ENCODE results near the gene FAU.
"Not testable (repeated sequence)": the region's sequence is repeated elsewhere in the genome, so short reads cannot be mapped to it uniquely, and the experiment has no call there.

The FAU gene

GRCh38 chr11:65121865-65122696 is at the start of gene FAU, which contains the start of gene MRPL49:
FAU (minus strand) TSS chr11:65122134; CDS start chr11:65121813, 321 bp downstream.
MRPL49 (plus strand) TSS chr11:65122321; CDS start chr11:65122347, 26 bp downstream.
- peak; percentile 95 to 99 for DNase-seq

- no peak for DNase-seq
Measured at GRCh38 chr11:65170058-65170534, 48.2 kb upstream of the FAU start, which contains the start of gene SPDYC. SPDYC (plus strand) TSS chr11:65170233; CDS start chr11:65171358, 1,125 bp downstream.

DNA sequence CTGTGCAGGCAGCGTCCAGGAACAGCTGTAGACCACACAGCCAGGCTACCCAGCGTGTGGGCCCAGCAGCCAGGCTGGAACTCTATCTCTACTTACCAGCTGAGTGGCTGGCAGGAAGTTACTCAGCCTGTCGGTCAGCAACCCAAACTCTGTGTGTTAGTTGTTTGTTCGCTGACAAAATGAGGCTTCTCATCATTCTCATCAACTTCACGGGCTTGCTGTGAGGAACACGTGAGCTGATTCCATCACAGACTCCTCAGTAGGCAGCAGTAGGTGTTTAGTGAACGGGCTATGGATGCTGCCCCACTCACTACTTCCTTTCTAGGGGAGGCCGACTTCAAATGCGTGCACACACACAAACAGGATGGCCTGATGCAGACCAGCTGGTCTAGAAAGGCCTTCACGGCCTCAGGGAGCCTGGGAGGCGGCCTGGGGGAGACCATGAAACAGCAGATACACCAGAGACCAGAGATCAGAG is 47.3 kb upstream of the FAU start:
- DNase-seq = no peak

- DNase-seq = no peak
Measured at GRCh38 chr11:65167656-65168055, 45.7 kb upstream of the FAU start.

- no peak for DNase-seq
Measured at GRCh38 chr11:65166893-65167292, 45.0 kb upstream of the FAU start.

DNA sequence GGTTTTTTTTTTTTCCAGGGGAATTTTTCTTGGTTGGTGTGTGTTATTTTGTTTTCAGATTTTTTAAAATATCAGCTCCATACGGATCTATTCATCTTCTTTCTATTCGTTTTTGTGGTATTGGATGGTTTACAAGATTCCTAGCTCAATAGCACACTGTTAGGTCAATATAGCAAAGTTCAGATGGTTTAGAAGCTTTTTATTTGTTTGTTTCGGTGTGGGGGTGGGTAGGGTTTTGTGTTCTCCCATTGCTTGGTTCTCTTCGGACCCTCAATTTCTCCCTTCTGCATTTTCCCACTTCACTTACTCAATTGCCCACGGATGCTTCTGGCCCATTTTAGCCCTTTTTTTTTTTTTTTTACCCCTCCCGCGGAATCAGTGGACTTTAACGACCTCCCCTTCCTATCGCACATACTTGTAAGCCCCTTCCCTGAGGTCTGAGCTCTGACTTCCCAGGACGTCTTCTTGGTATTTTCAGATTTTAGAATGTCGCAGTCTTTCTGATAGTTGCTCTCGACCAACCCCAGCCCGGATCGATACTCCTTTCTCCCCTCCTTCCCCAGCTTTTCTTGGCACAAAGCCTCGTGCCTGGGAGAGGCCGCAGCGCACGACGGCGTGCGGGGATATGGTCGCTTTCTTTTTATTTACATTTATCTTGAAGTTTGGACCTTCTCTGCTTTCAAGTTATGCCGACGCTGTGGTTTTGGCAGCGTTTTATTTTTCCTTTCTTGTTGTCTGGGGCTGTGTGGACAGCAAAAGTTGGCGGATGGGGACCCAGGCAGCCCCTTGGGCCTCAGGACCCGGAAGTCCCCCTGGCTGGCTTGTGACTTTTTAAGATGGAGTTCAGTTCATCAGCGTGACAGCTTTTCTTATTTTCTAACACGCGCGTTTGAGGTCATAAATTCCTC is 43.7 kb upstream of the FAU start:
- no peak for DNase-seq

DNA sequence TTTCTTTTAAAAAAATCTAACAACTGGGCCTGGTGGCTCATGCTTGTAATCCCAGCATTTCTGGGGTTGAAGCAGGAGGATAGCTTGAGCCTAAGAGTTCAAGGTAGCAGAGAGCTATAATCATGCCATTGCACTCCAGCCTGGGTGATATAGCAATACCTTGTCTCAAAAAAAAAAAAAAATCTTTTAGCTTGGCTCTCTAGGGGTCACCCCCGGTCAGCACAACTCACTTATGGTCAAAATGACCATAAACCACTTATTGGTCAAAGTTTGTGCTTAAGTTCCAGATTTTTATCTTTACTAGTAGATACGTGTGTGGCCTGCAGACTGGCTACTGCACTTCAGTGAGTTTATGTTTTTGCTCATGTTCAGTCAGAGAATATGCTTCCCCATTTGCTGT is 41.8 kb upstream of the FAU start:
- DNase-seq = no peak

GRCh38 chr11:65160643-65161042 is 38.7 kb upstream of the FAU start:
- no peak for DNase-seq

DNA sequence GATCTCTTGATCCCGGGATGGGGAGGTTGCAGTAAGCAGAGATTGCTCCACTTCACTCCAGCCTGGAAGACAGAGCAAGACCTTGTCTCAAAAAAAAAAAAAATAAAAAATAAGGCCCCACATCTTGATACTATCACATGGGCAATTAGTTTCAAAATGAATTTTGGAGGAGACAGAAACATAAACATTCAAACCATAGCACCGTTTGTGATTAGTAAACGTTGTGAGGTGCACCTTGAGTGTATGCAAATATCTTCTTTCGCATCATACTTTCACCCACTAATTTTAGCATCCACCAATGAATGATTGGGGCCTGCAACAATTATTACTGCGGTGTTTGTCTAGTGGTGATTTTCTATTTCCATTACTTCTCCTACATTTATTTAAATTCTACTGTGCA is 37.1 kb upstream of the FAU start:
- DNase-seq = no peak

DNA sequence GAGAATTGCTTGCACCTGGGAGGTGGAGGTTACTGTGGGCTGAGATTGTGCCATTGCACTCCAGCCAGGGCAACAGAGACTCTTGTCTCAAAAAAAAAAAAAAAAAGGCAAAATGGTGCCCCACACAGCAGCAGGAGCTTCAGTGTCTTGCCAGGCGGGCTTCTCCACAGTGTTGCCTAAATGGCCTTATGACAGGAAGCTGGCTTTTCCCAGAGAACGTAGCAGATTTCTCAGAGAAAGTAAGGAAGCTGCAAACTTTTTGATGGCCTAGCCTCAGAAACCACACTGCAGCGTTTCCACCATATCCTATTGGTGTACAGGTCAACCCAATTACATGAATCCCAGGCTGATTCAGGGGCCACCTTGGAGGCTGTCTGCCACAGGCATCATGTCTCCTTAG is 35.4 kb upstream of the FAU start:
- DNase-seq = no peak

DNA sequence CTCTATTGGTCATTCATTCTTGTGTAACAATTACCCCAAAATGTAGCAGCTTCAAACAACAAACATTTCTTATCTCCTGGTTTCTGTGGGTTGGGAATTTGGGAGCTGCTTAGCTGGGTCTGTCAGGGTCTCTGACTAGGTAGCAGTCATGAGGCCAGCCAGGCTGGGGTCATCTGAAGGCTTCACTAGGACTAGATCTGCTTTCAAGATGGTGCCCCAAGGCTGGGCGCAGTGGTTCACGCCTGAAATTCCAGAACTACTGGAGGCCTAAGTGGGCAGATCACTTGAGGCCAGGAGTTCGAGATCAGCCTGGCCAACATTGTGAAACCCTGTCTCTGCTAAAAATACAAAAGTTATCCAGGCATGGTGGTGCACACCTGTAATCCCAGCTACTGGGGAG is 35.0 kb upstream of the FAU start:
- DNase-seq = no peak

- DNase-seq = no peak
Measured at GRCh38 chr11:65156256-65156655, 34.3 kb upstream of the FAU start.

DNA sequence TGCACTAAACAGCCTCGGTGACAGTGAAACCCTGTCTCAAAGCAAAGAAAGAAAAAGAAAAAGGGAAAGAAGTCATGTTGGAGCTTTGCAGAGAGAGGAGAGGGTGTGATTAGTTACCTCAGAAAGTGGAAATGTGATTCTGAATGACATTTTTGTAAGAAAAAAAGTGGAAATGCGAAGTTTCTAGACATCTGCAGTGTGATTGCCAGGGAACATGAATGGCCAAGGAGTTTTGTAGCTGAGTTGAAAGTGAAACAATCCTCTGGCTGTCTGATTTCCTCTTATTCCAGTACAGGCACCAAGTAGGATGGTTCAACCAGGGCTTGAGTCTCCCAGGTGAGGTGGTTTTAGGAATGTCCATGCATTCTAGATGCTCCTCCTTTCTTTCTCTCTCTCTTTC is 30.2 kb upstream of the FAU start:
- DNase-seq = no peak

DNA sequence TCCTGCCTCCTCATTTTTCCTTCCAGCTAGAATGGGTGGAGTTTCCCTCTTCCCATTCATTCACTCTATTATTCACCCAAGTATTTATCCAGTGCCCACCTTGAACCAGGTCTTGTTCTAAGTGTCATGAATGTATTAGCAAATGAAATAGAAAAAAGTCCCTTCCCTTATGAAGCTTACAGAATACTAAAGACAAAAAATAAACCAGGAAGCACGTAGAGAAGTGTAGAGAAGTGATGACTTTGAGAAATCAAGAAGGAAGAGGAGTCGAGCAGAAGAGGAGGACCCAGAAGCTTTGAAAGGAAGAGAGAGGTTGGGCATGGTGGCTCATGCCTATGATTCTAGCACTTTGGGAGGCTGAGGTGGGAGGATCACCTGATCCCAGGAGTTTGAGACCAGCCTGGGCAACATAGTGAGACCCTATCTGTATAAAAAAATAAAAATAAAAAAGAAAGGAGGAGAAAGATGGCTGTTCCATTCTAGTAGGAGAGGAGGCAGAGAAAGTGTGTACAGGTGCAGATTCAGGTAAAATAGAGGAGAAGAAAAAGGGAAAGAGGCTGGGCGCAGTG is 29.5 kb upstream of the FAU start:
- no peak for DNase-seq

DNA sequence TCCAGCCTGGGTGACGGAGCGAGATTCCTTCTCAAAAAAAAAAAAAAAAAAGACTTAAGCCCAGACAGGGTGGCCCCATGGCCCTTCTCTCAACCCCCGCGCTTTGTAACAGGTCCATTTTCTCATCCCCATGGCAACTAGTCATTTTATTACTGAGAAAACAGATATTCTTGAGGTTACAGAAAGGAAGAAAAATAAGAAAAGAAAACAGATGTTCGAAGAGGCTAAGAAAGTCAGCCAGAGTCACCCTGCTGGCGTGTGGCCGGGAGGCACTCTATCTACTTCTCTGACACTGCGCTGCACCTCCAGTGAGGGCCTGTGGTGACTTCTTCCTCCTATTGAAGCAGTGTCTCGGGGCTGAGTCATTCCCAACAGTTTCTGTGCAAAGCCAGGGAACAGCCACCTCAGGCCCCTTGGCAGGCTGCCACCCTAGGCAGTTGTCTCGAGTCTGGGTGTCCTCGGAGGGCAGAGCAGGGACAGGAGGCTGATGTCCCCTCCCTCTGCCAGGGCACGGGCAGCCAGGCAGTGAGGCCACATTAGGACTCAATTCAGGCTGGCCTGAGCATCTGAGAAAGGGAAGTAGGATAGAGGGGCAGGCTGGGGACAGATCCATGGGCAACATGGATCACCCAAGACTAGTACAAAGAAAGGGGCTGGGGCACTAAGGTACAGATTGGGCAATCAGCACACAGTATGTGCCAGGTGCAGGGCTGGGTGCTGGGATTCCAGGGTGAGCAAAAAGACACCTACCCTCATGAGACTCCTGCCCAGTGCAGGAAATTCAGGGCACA is 28.8 kb upstream of the FAU start:
- peak in 1 of 2 experiments; percentile 59 for DNase-seq

DNA sequence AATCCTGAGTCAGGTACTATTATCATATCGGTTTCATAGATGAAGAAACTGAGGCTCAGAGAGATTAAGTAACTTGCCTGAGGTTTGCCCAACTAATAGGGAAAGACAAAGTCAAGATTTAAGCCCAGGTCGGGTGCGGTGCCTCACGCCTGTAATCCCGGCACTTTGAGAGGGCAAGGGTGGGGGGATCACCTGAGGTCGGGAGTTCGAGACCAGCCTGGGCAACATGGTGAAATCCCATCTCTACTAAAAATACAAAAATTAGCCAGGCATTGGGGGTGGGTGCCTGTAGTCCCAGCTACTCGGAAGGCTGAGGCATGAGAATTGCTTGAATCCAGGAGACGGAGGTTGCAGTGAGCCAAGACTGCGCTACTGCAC is 28.2 kb upstream of the FAU start:
- not testable (repeated sequence) for DNase-seq

DNA sequence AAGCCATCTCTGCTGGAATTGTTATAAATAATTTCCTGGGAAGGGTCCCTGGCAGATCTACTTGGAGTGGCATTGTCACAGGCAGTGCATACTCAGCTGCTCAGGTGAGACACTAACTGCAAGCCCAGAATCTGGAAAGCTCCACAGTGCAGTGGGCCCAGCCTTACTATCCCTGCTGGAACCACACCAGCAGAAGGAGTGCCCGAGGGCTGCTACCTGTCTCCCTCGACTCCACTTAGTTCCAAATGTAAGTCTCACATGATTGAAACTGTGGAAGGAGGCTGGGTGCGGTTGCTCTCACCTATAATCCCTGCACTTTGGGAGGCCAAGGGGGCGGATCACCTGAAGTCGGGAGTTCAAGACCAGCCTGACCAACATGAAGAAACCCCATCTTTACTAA is 26.7 kb upstream of the FAU start:
- DNase-seq = no peak

DNA sequence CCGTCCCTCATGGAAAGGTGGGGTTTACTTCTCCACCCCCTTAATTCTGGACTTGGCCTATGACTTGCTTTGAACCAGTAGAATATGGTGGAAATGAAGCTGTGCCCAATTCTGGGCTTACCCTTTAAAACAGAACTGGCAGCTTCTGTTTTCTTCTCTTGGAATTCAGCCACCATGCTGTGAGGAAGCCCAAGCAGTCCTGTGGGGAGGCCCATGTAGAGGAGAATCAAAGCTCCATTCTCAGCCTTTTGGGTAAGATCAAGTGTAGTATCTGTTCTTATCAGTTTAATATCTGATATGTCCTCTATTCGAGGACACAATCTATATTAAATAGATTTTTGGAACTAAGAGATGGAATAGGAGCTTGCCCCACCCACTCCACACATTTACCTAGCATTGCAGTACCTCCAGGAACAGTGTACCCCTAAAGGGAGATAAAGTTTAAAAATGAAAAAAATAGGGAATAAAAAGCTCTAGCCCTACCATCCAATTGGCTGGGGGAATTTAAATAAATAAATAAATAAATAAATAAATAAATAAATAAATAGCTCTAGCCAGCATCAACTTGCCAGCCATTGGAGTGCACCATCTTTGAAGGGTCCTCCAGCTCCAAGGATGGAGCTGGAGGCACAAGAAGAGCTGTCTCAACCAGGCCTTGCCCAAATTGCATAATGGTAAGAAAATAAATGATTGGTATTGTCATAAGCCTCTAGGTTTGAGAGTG is 25.6 kb upstream of the FAU start:
- no peak for DNase-seq

DNA sequence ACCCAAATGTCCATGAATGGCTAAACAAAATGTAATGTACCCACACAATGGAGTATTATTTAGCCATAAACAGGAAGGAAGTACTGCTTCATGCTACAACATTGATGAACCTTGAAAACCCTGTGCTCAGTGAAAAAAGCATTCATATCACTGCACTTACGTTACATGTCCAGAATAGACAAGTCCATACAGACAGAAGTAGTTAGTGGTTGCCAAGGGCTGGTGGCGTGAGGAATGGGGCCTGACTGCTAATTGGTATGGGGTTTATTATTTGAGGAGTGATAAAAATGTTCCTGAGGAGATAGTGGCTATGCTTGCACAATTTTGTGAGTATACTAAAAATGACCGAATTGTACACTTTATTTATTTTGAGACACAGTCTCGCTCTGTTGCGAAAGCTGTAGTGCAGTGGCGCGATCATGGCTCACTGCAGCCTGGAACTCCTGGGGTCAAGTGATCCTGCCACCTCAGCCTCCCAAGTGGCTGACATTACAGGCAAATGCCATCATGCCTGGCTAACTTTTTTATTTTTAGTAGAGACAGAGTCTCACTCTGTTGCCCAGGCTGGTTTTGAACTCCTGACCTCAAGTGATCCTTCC is 20.1 kb upstream of the FAU start:
- no peak for DNase-seq

DNA sequence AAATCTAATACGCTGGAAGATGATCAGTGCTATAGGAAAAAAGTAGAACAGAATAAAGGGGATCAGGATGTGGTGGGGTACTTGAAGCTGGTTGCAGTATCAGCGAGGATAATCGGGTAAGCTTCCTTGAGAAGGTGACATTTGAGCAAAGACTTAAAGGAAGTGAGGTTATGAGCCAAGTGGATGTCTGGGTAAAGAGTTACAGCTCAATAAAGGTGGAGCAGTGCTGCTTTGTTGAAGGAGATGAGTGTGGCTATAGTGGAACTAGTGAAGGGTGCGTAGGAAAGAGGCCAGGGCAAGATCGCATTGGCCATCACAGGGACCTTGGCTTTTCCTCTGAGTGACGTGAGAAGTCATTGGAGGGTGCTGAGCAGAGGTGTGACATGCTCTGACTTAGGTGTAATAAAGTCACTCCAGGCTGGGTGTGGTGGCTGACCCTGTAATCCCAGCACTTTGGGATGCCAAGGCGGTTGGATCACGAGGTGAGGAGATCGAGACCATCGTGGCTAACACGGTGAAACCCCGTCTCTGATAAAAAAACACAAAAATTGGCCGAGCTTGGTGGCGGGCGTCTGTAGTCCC is 14.7 kb upstream of the FAU start:
- no peak for DNase-seq

- DNase-seq = no peak
Measured at GRCh38 chr11:65135633-65136145, 13.8 kb upstream of the FAU start.
